Breast epithelium (tissue), 4 donors: Measurements from ENCODE around the gene TXNL4B. TPM values are rescaled to one million over a fixed set of nuclear protein-coding genes. Genes with fewer than 3 reads are reported as not detected.

Source experiments
- DNase-seq, 2 donors: peaks; one replicate each; pipeline ENCODE4 v3.0.0-alpha.2; 2019; ENCODE audit warnings: low spot score in 2 of 2
- H3K27ac ChIP-seq, 2 donors: fragments of 200-600 bp; sonication (generic) in 1 of 2; one replicate each; pipeline ENCODE4 v1.5.1; 2016 to 2019; ENCODE audit warnings: mild to moderate bottlenecking in 1 of 2
- H3K27me3 ChIP-seq, 2 donors: fragments of 200-600 bp; sonication (generic) in 1 of 2; one replicate each; pipeline versions ENCODE4 v1.5.1 to v1.6.0; 2017 to 2019; ENCODE audit warnings: control low read depth in 1 of 2, mild to moderate bottlenecking in 1 of 2
- H3K36me3 ChIP-seq: fragments of 200-600 bp; one replicate; pipeline ENCODE4 v1.5.1; 2019
- H3K4me1 ChIP-seq, 2 donors: fragments of 200-600 bp; sonication (generic); one replicate each; pipeline ENCODE4 v1.5.1; 2016 to 2019; ENCODE audit warnings: control low read depth in 1 of 2
- H3K4me3 ChIP-seq, 3 donors: fragments of 200-600 bp; sonication (generic); 1 replicate in 2 of 3; 2 replicates in 1 of 3; pipeline ENCODE4 v1.5.1; 2016 to 2019; ENCODE audit warnings: mild to moderate bottlenecking in 3 of 3, moderate library complexity in 2 of 3
- H3K9me3 ChIP-seq, 2 donors: fragments of 200-600 bp; sonication (generic) in 1 of 2; one replicate each; pipeline ENCODE4 v1.5.1; 2016 to 2019; ENCODE audit warnings: control low read depth in 1 of 2
- CTCF ChIP-seq, 3 donors: fragments of 450-650 bp; IDR thresholded peaks; one replicate each; pipeline ENCODE4 v1.5.1; 2016 to 2017; ENCODE audit warnings: antibody characterized with exemption in 3 of 3, mild to moderate bottlenecking in 3 of 3, moderate library complexity in 3 of 3
- POLR2A ChIP-seq: fragments of 450-650 bp; IDR thresholded peaks from one replicate; pipeline ENCODE4 v1.6.1; 2016; ENCODE audit warnings: antibody characterized with exemption, mild to moderate bottlenecking, moderate library complexity
- POLR2AphosphoS5 ChIP-seq, 3 donors: sonication (generic); formaldehyde crosslinking; IDR thresholded peaks; one replicate each; pipeline ENCODE4 v1.6.1; 2017; ENCODE audit warnings: antibody characterized with exemption in 3 of 3
- intact Hi-C: fragments of 100-400 bp; cut with DNase I; formaldehyde crosslinking; loops from one replicate; pipeline ENCODE4 v1.15.1; 2023; ENCODE audit warnings: low total_unique reads
- total RNA-seq, 3 donors: library from RNA; depleted of rRNA; stranded (reverse); fragments of >200 nt; gene quantifications; one replicate each; pipeline ENCODE4 v1.1.0, GENCODE V29; 2016

TXNL4B gene
- total RNA-seq, 3 donors from 2014 or later, result 7.2 to 16.4 (median 8.8) TPM

- peaks cover 27% of the 10 kb centered on the region for H3K36me3 ChIP-seq
- no peaks in the 10 kb centered on the region for H3K27me3 ChIP-seq
- H3K27ac ChIP-seq, result no peak overlapping the region
- H3K4me1 ChIP-seq, result no peaks in the 10 kb centered on the region
- no peak overlapping the region for H3K4me3 ChIP-seq
- no peak for TF ChIP-seq CTCF (IDR thresholded peaks at IDR 0.05)
- TF ChIP-seq POLR2AphosphoS5 (IDR thresholded peaks at IDR 0.05), result no peak
- no peak for TF ChIP-seq POLR2A
- H3K9me3 ChIP-seq, result no peaks in the 10 kb centered on the region
- no peak for DNase-seq
- intact Hi-C loops, result no loop called here
Measured at GRCh38 chr16:72112906-72113615, 19.6 kb upstream of the TXNL4B start.

DNA sequence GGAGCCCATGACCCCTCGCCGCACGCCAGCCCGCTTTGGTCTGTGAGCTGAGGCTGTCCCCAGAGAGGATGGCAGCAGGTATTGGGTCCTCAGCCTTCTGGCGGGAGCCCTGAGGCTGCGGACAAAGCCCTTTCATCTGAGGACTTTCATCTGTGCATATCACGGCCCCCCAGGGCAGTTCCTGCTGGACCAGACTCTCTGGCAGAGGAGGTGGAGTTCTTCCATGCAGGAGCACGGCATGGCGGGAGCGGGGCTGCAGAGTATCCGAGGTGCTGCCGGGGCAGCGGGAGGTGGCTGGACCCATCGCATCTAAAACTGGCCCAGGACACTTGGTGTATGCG is 19.0 kb upstream of the TXNL4B start:
- DNase-seq, result peak in 1 of 2 donors; percentile 42
- no peak overlapping the region for H3K4me3 ChIP-seq
- H3K4me1 ChIP-seq, result no peaks in the 10 kb centered on the region
- H3K9me3 ChIP-seq, result no peaks in the 10 kb centered on the region
- intact Hi-C loops, result no loop called here
- H3K27ac ChIP-seq, result no peak overlapping the region
- H3K27me3 ChIP-seq, result no peaks in the 10 kb centered on the region
- peaks cover 27% of the 10 kb centered on the region for H3K36me3 ChIP-seq
- TF ChIP-seq POLR2A (no peak), POLR2AphosphoS5 (IDR thresholded peaks at IDR 0.05) (no peak), CTCF (IDR thresholded peaks at IDR 0.05) (no peak)

- no peak for DNase-seq
- H3K9me3 ChIP-seq, result no peaks in the 10 kb centered on the region
- no peak overlapping the region for H3K4me3 ChIP-seq
- TF ChIP-seq POLR2A (no peak), CTCF (IDR thresholded peaks at IDR 0.05) (no peak), POLR2AphosphoS5 (IDR thresholded peaks at IDR 0.05) (no peak)
- H3K27me3 ChIP-seq, result no peaks in the 10 kb centered on the region
- no peaks in the 10 kb centered on the region for H3K4me1 ChIP-seq
- H3K36me3 ChIP-seq, result peaks cover 27% of the 10 kb centered on the region
- H3K27ac ChIP-seq, result no peak overlapping the region
- intact Hi-C loops, result no loop called here
Measured at GRCh38 chr16:72111657-72112451, 18.4 kb upstream of the TXNL4B start.

DNA sequence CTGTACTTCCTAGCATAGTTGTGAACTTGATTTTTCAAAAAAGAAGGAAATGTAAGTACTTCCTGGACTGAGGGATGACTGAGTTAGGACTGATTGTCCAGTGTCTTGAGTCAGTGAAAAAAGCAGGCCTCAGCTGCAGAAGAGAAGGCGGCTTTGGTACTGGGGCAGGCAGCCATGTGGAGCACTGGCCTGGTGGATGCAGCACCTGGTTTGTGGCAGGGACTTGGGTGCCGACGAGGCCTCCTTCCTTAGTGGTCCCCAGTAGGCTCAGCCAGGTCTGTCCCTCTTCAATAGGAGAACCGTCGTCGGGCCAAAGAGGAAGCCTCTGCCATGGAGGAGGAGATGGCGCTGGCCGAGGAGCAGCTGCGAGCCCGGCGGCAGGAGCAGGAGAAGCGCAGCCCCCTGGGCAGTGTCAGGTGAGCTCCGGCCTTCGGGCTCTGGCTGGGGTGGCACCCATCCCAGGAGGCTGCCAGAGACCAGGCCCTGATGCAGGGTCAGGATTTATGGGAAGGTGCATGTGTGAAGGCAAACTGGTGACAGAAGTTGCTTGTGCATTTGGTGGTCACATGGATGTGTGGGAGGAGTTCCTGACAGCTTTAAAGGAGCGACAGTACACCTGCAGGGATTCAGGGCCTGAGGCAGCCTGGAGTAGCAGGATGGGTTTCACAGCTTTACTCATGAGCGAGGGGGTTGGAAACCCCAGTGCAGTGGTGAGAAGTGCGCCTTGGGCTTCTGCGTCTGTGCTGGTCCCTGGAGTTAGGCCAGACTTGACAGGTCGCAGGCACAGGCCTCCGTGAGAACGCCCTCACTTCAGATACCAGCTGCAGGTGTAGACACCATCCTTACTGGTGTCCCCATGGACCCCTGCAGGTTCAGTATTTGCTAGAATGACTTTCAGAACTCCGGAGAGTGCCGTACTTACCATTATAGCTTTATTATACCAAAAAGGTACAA is 17.5 kb upstream of the TXNL4B start:
- no peak for TF ChIP-seq POLR2AphosphoS5 (IDR thresholded peaks at IDR 0.05)
- no peak for TF ChIP-seq POLR2A
- TF ChIP-seq CTCF (IDR thresholded peaks at IDR 0.05), result no peak
- peak in 1 of 2 donors; percentile 35 for DNase-seq
- Histone ChIP-seq H3K9me3 (no peaks in the 10 kb centered on the region), H3K36me3 (peaks cover 32% of the 10 kb centered on the region), H3K27ac (no peak overlapping the region), H3K4me1 (no peaks in the 10 kb centered on the region), H3K4me3 (no peak overlapping the region), H3K27me3 (no peaks in the 10 kb centered on the region)
- intact Hi-C loops, result no loop called here
